B cell (primary cell): ENCODE results near the gene ZNF831. TPM values are rescaled to one million over a fixed set of nuclear protein-coding genes. Genes with fewer than 3 reads are reported as not detected.

ENCODE experiments used
- ATAC-seq: fragments of 200-7000 bp; cut with Tn5 transposase; one replicate; pipeline ENCODE4 v1.10.0; 2021; ENCODE audit warnings: low read depth, mild to moderate bottlenecking, moderate number of reproducible peaks, moderate library complexity
- CTCF ChIA-PET: fragments of 350-600 bp; sonication (Branson Sonifier 250); formaldehyde crosslinking; loops from one replicate; lab custom pipeline; 2021; ENCODE audit warnings: antibody characterized with exemption, inconsistent platforms; lab: Charles Lee
- POLR2A ChIA-PET: fragments of 350-600 bp; sonication (Branson Sonifier 250); formaldehyde crosslinking; loops from one replicate; lab custom pipeline; 2021; ENCODE audit warnings: antibody characterized with exemption; lab: Charles Lee
- DNase-seq: peaks from one replicate; pipeline ENCODE4 v3.0.0; 2013
- H2AFZ ChIP-seq: 2 replicates; pipeline ENCODE4 v1.6.1; 2012; ENCODE audit warnings: mild to moderate bottlenecking, low read depth, low read length; ENCODE audit not compliant: insufficient read depth, poor library complexity, severe bottlenecking
- H3K27ac ChIP-seq, 2 donors: 1 replicate in 1 of 2; 2 replicates in 1 of 2; pipeline ENCODE4 v1.5.1; 2012 to 2013; ENCODE audit warnings: low read length in 2 of 2, mild to moderate bottlenecking in 2 of 2, moderate library complexity in 1 of 2
- H3K27me3 ChIP-seq, 4 experiments: fragments of 200-600 bp in 1 of 4; sonication (generic) in 1 of 4; replicated peaks in 1 of 4; 1 replicate in 2 of 4; 2 replicates in 2 of 4; pipeline versions ENCODE4 v1.6.1 to v1.7.0; 2013 to 2016; ENCODE audit warnings: low read length in 3 of 4, mild to moderate bottlenecking in 2 of 4, mixed read lengths in 1 of 4, moderate library complexity in 1 of 4; ENCODE audit not compliant: insufficient read depth in 4 of 4, control insufficient read depth in 3 of 4; ENCODE audit errors: control extremely low read depth in 1 of 4
- H3K36me3 ChIP-seq, 2 experiments: replicated peaks in 1 of 2; 1 replicate in 1 of 2; 2 replicates in 1 of 2; pipeline versions ENCODE4 v1.6.1 to v1.7.1; 2013; ENCODE audit warnings: low read length in 1 of 2; ENCODE audit not compliant: insufficient read depth in 2 of 2, control insufficient read depth in 1 of 2; ENCODE audit errors: control extremely low read depth in 1 of 2, extremely low read depth in 1 of 2
- H3K4me1 ChIP-seq, 2 donors: fragments of 200-600 bp in 1 of 2; sonication (generic) in 1 of 2; 1 replicate in 1 of 2; 2 replicates in 1 of 2; pipeline versions ENCODE4 v1.5.1 to v1.6.1; 2013 to 2017; ENCODE audit warnings: low read length in 2 of 2; ENCODE audit not compliant: control insufficient read depth in 2 of 2, insufficient read depth in 2 of 2
- H3K4me2 ChIP-seq: replicated peaks from 2 replicates; pipeline ENCODE3; 2012; ENCODE audit warnings: mild to moderate bottlenecking, low read depth, low read length; ENCODE audit not compliant: poor library complexity, severe bottlenecking
- H3K4me3 ChIP-seq, 5 experiments: fragments of 200-600 bp in 1 of 5; sonication (generic) in 1 of 5; 1 replicate in 3 of 5; 2 replicates in 2 of 5; pipeline versions ENCODE4 v1.5.1 to v1.7.0; 2011 to 2016; ENCODE audit warnings: low read length in 4 of 5, mild to moderate bottlenecking in 4 of 5, low read depth in 2 of 5, control low read depth in 1 of 5, moderate library complexity in 1 of 5; ENCODE audit not compliant: insufficient read depth in 1 of 5; ENCODE audit errors: control extremely low read depth in 1 of 5, extremely low read depth in 1 of 5
- H3K79me2 ChIP-seq: fragments of 200-600 bp; sonication (generic); one replicate; pipeline ENCODE4 v1.6.0; 2016; ENCODE audit warnings: low read length; ENCODE audit not compliant: control insufficient read depth, insufficient read depth
- H3K9ac ChIP-seq: fragments of 200-600 bp; sonication (generic); 2 replicates; pipeline ENCODE4 v1.6.1; 2017; ENCODE audit warnings: mild to moderate bottlenecking, low read length, moderate library complexity
- H3K9me3 ChIP-seq, 3 donors: one replicate each; pipeline versions ENCODE4 v1.6.1 to v1.7.1; 2013; ENCODE audit warnings: low read length in 2 of 3; ENCODE audit not compliant: control insufficient read depth in 2 of 3, insufficient read depth in 1 of 3; ENCODE audit errors: control extremely low read depth in 1 of 3
- H4K20me1 ChIP-seq: 2 replicates; pipeline ENCODE4 v1.6.0; 2012; ENCODE audit warnings: mild to moderate bottlenecking, low read length; ENCODE audit not compliant: insufficient read depth, control insufficient read depth, poor library complexity, severe bottlenecking
- H3K27ac Mint-ChIP-seq: one replicate; pipeline ENCODE4 v1.8.0; 2021; ENCODE audit warnings: mixed read lengths
- H3K27me3 Mint-ChIP-seq: one replicate; pipeline ENCODE4 v1.8.0; 2021; ENCODE audit warnings: mixed read lengths
- H3K4me1 Mint-ChIP-seq: one replicate; pipeline ENCODE4 v1.8.0; 2021; ENCODE audit warnings: mixed read lengths
- H3K4me3 Mint-ChIP-seq: one replicate; pipeline ENCODE4 v1.8.0; 2021; ENCODE audit warnings: mixed read lengths
- H3K9me3 Mint-ChIP-seq: one replicate; pipeline ENCODE4 v1.8.0; 2022; ENCODE audit warnings: mixed read lengths; ENCODE audit not compliant: insufficient read depth
- CTCF ChIP-seq: fragments of 200-600 bp; IDR thresholded peaks from one replicate; pipeline ENCODE4 v1.8.0; 2022; ENCODE audit warnings: antibody characterized with exemption, mild to moderate bottlenecking
- EZH2 ChIP-seq: IDR thresholded peaks from 2 replicates; pipeline ENCODE4 v1.6.1; 2012; ENCODE audit warnings: borderline replicate concordance, low read depth, mild to moderate bottlenecking, moderate library complexity, low read length; ENCODE audit not compliant: insufficient read depth, poor library complexity, severe bottlenecking
- WGBS: methylation state at CpG from one replicate; pipeline ENCODE4 v1.1.5; 2013; ENCODE audit warnings: missing lambda C conversion rate; ENCODE audit not compliant: insufficient coverage; 5-methylcytosine and 5-hydroxymethylcytosine counted together
- intact Hi-C: fragments of 100-400 bp; cut with micrococcal nuclease; formaldehyde crosslinking; loops from one replicate; pipeline ENCODE4 v1.10.0; 2022
- polyA plus RNA-seq: library from polyadenylated mRNA; depleted of rRNA; stranded (reverse); fragments of >200 nt; gene quantifications from 2 replicates; pipeline ENCODE4 v1.2.3, GENCODE V29; 2012
- total RNA-seq, 2 donors: library from RNA; stranded (reverse); fragments of 120-200 nt in 1 of 2; gene quantifications; 1 replicate in 1 of 2; 2 replicates in 1 of 2; pipeline versions ENCODE4 v1.2.3 to v1.2.4, GENCODE V29; 2013 to 2022

Gene ZNF831
- total and polyA plus RNA-seq, 2 donors (not counting 1 experiment from before 2014, with no cell fraction given), result 1.7 to 14.1 TPM

DNA sequence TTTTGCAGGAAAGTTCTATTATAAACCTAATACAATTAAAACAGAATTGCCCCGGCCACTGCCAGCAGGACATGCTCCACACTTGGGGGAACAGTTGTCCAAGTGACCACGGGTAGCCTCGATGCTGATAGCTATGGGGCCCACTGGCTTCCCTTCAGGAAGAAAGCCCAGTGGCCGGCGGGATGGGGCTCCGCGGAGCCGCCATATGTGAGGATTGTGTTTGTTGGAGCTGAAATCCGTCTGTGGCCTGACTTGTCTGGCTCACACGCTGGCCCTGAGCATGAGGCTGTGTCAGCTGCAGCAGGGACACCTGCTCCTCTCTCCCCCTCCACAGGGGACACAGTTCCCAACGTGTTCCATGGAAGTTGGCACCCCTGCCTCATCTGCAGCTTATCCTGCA is 46.6 kb downstream of the ZNF831 start:
- WGBS, result 95% methylated on average over 6 of the region's 11 CpGs
- Histone ChIP-seq H3K79me2 (no peaks in the 10 kb centered on the region), H3K27me3 (no peaks in the 10 kb centered on the region), H3K4me2 (no peak overlapping the region), H4K20me1 (no peaks in the 10 kb centered on the region), H3K4me3 (no peak overlapping the region), H3K9me3 (no peaks in the 10 kb centered on the region), H3K9ac (no peak overlapping the region), H3K4me1 (peaks cover 6 to 7% of the 10 kb centered on the region in 2 donors), H3K36me3 (peaks cover 0 to 13% of the 10 kb centered on the region in 2 experiments), H3K27ac (no peak overlapping the region), H2AFZ (no peak overlapping the region)
- ATAC-seq, result no peak
- intact Hi-C loops, result no loop called here
- Mint-ChIP-seq H3K27me3 (no peaks in the 10 kb centered on the region), H3K27ac (no peak overlapping the region), H3K9me3 (no peaks in the 10 kb centered on the region), H3K4me1 (peaks cover 7% of the 10 kb centered on the region), H3K4me3 (no peak overlapping the region)
- no peak for DNase-seq
- ChIA-PET POLR2A (no interaction called here), CTCF (interaction anchor here (0.6 to 17.9 kb wide), 4 partner anchors 14 to 341 kb away, joined by 3 to 435 read pairs (median 30); no protein-coding TSS in a partner anchor)
- TF ChIP-seq EZH2, result no peak
- TF ChIP-seq CTCF, result no peak

GRCh38 chr20:59211208-59211765 is 47.7 kb downstream of the ZNF831 start:
- TF ChIP-seq CTCF (no peak), EZH2 (no peak)
- H3K9ac ChIP-seq, result no peak overlapping the region
- no peaks in the 10 kb centered on the region for H4K20me1 ChIP-seq
- H3K4me2 ChIP-seq, result no peak overlapping the region
- H3K27ac ChIP-seq, result no peak overlapping the region
- no peak overlapping the region for H3K4me3 Mint-ChIP-seq
- no peaks in the 10 kb centered on the region for H3K79me2 ChIP-seq
- H3K9me3 Mint-ChIP-seq, result no peaks in the 10 kb centered on the region
- peaks cover 7% of the 10 kb centered on the region for H3K4me1 Mint-ChIP-seq
- H3K27me3 ChIP-seq, result no peaks in the 10 kb centered on the region
- ChIA-PET CTCF (interaction anchor here (1.4 to 17.9 kb wide), 2 partner anchors 125 to 344 kb away, joined by 3 to 435 read pairs; no protein-coding TSS in a partner anchor), POLR2A (no interaction called here)
- DNase-seq (no peak), ATAC-seq (no peak)
- peaks cover 0 to 13% of the 10 kb centered on the region in 2 experiments for H3K36me3 ChIP-seq
- intact Hi-C loops, result no loop called here
- H3K4me1 ChIP-seq, result peaks cover 6 to 7% of the 10 kb centered on the region in 2 donors
- WGBS, result 80% methylated on average over 2 of the region's 7 CpGs
- H3K27ac Mint-ChIP-seq, result no peak overlapping the region
- no peaks in the 10 kb centered on the region for H3K9me3 ChIP-seq
- no peaks in the 10 kb centered on the region for H3K27me3 Mint-ChIP-seq
- no peak overlapping the region for H3K4me3 ChIP-seq
- H2AFZ ChIP-seq, result no peak overlapping the region
